Measurements from ENCODE around the gene ANKMY1. TPM values are rescaled to one million over a fixed set of nuclear protein-coding genes. Genes with fewer than 3 reads are reported as not detected.

ANKMY1 gene
- total RNA-seq, 2 donors from 2014 or later: 3.7 to 7.9 TPM

GRCh38 chr2:240445961-240446663 is 111.7 kb downstream of the ANKMY1 start:
- H3K36me3 ChIP-seq: peaks cover 4% of the 10 kb centered on the region
- peaks cover 0 to 18% of the 10 kb centered on the region in 2 donors for H3K4me1 ChIP-seq
- no peak overlapping the region for H3K4me3 ChIP-seq
- no peak overlapping the region for H3K27ac ChIP-seq
- no peaks in the 10 kb centered on the region for H3K9me3 ChIP-seq
- no peak for TF ChIP-seq CTCF (IDR thresholded peaks at IDR 0.05)
- H3K27me3 ChIP-seq: no peaks in the 10 kb centered on the region
- no peak for DNase-seq (ENCODE audit: low spot score)

GRCh38 chr2:240444464-240444863 is 113.3 kb downstream of the ANKMY1 start:
- no peak overlapping the region for H3K4me3 ChIP-seq
- DNase-seq (ENCODE audit: low spot score): no peak
- no peaks in the 10 kb centered on the region for H3K9me3 ChIP-seq
- H3K4me1 ChIP-seq: peaks cover 0 to 6% of the 10 kb centered on the region in 2 donors
- no peak overlapping the region for H3K27ac ChIP-seq
- TF ChIP-seq CTCF (IDR thresholded peaks at IDR 0.05): no peak
- H3K36me3 ChIP-seq: no peaks in the 10 kb centered on the region
- H3K27me3 ChIP-seq: no peaks in the 10 kb centered on the region

- no peaks in the 10 kb centered on the region for H3K27me3 ChIP-seq
- no peak for DNase-seq (ENCODE audit: low spot score)
- no peak overlapping the region for H3K4me3 ChIP-seq
- no peaks in the 10 kb centered on the region for H3K36me3 ChIP-seq
- no peaks in the 10 kb centered on the region for H3K9me3 ChIP-seq
- H3K27ac ChIP-seq: no peak overlapping the region
- no peak for TF ChIP-seq CTCF (IDR thresholded peaks at IDR 0.05)
- peaks cover 0 to 7% of the 10 kb centered on the region in 2 donors for H3K4me1 ChIP-seq
These were observed 113.9 kb downstream of the ANKMY1 start for GRCh38 chr2:240443891-240444301.

- no peak for TF ChIP-seq CTCF (IDR thresholded peaks at IDR 0.05)
- H3K36me3 ChIP-seq: no peaks in the 10 kb centered on the region
- H3K27ac ChIP-seq: no peak overlapping the region
- H3K4me3 ChIP-seq: no peak overlapping the region
- no peaks in the 10 kb centered on the region for H3K9me3 ChIP-seq
- peaks cover 0 to 15% of the 10 kb centered on the region in 2 donors for H3K4me1 ChIP-seq
- H3K27me3 ChIP-seq: no peaks in the 10 kb centered on the region
- DNase-seq (ENCODE audit: low spot score): no peak
These were observed 114.7 kb downstream of the ANKMY1 start for GRCh38 chr2:240442891-240443715.

- Histone ChIP-seq H3K27ac (no peak overlapping the region), H3K4me1 (peaks cover 0 to 20% of the 10 kb centered on the region in 2 donors), H3K27me3 (no peaks in the 10 kb centered on the region), H3K9me3 (no peaks in the 10 kb centered on the region), H3K36me3 (no peaks in the 10 kb centered on the region), H3K4me3 (no peak overlapping the region)
- no peak for DNase-seq (ENCODE audit: low spot score)
- TF ChIP-seq CTCF (IDR thresholded peaks at IDR 0.05): no peak
These were observed 115.8 kb downstream of the ANKMY1 start for GRCh38 chr2:240441993-240442411.
